DND-41 (cell line): Measurements from ENCODE around the gene HSD17B7.

Experiments used
- ATAC-seq: fragments of 200-7000 bp; cut with Tn5 transposase; 3 replicates; pipeline ENCODE4 v1.9.1; 2021; ENCODE audit warnings: low read depth; ENCODE audit not compliant: insufficient read depth
- DNase-seq: peaks from one replicate; pipeline ENCODE4 v3.0.0-alpha.2; 2020
- H2AFZ ChIP-seq: 2 replicates; pipeline ENCODE4 v1.6.0; 2012; ENCODE audit warnings: low read depth, low read length
- H3K27ac ChIP-seq: 2 replicates; pipeline ENCODE4 v1.5.1; 2012; ENCODE audit warnings: low read length, inconsistent platforms
- H3K27me3 ChIP-seq: fragments of 200-600 bp; sonication (generic); 2 replicates; pipeline ENCODE4 v1.6.0; 2012; ENCODE audit warnings: low read length, mild to moderate bottlenecking, inconsistent platforms; ENCODE audit not compliant: insufficient read depth, poor library complexity
- H3K36me3 ChIP-seq: 2 replicates; pipeline ENCODE4 v1.5.1; 2012; ENCODE audit warnings: low read length, inconsistent platforms; ENCODE audit not compliant: insufficient read depth
- H3K4me1 ChIP-seq: 2 replicates; pipeline ENCODE4 v1.5.1; 2012; ENCODE audit warnings: mild to moderate bottlenecking, low read length; ENCODE audit not compliant: insufficient read depth
- H3K4me2 ChIP-seq: 2 replicates; pipeline ENCODE4 v1.6.0; 2012; ENCODE audit warnings: mild to moderate bottlenecking, moderate library complexity, low read length, inconsistent platforms; ENCODE audit not compliant: insufficient read depth
- H3K4me3 ChIP-seq, 2 experiments: fragments of 200-600 bp in 1 of 2; shearing (Covaris generic) in 1 of 2; 2 replicates each; pipeline ENCODE4 v1.5.1; 2012 to 2016; ENCODE audit warnings: inconsistent platforms in 2 of 2, low read length in 2 of 2, mild to moderate bottlenecking in 2 of 2, low read depth in 1 of 2, moderate library complexity in 1 of 2
- H3K79me2 ChIP-seq: 2 replicates; pipeline ENCODE4 v1.6.0; 2012; ENCODE audit warnings: low read length, inconsistent platforms; ENCODE audit not compliant: insufficient read depth
- H3K9ac ChIP-seq: 2 replicates; pipeline ENCODE4 v1.6.0; 2012; ENCODE audit warnings: low read depth, mild to moderate bottlenecking, inconsistent platforms, low read length, moderate library complexity
- H3K9me3 ChIP-seq: 2 replicates; pipeline ENCODE4 v1.5.1; 2012; ENCODE audit warnings: low read length, moderate library complexity, mild to moderate bottlenecking, inconsistent platforms; ENCODE audit not compliant: insufficient read depth, severe bottlenecking
- H4K20me1 ChIP-seq: 2 replicates; pipeline ENCODE4 v1.6.0; 2012; ENCODE audit warnings: low read length; ENCODE audit not compliant: insufficient read depth
- EZH2 ChIP-seq: IDR thresholded peaks from 3 replicates; pipeline ENCODE4 v1.6.1; 2012; ENCODE audit warnings: borderline replicate concordance, low read depth, mild to moderate bottlenecking, moderate library complexity, low read length, inconsistent platforms; ENCODE audit not compliant: severe bottlenecking
- TF ChIP-seq, protein P1 (sequence below): IDR thresholded peaks from 2 replicates; pipeline ENCODE4 v1.5.1; 2012; ENCODE audit warnings: borderline replicate concordance, low read length, moderate library complexity, mild to moderate bottlenecking; ENCODE audit not compliant: poor library complexity, severe bottlenecking; ENCODE audit errors: extremely low read depth

HSD17B7 gene

GRCh38 chr1:162840250-162840839 lies 49.8 kb downstream of the HSD17B7 start:
- no peaks in the 10 kb centered on the region for H3K79me2 ChIP-seq
- no peak overlapping the region for H3K4me3 ChIP-seq
- no peaks in the 10 kb centered on the region for H4K20me1 ChIP-seq
- no peak overlapping the region for H3K9ac ChIP-seq
- TF ChIP-seq EZH2, result no peak
- TF ChIP-seq, protein P1, sequence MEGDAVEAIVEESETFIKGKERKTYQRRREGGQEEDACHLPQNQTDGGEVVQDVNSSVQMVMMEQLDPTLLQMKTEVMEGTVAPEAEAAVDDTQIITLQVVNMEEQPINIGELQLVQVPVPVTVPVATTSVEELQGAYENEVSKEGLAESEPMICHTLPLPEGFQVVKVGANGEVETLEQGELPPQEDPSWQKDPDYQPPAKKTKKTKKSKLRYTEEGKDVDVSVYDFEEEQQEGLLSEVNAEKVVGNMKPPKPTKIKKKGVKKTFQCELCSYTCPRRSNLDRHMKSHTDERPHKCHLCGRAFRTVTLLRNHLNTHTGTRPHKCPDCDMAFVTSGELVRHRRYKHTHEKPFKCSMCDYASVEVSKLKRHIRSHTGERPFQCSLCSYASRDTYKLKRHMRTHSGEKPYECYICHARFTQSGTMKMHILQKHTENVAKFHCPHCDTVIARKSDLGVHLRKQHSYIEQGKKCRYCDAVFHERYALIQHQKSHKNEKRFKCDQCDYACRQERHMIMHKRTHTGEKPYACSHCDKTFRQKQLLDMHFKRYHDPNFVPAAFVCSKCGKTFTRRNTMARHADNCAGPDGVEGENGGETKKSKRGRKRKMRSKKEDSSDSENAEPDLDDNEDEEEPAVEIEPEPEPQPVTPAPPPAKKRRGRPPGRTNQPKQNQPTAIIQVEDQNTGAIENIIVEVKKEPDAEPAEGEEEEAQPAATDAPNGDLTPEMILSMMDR, result no peak
- ATAC-seq (no peak), DNase-seq (no peak)
- H3K4me2 ChIP-seq, result no peak overlapping the region
- peaks cover 9% of the 10 kb centered on the region for H3K9me3 ChIP-seq
- H3K4me1 ChIP-seq, result no peaks in the 10 kb centered on the region
- H3K27me3 ChIP-seq, result no peaks in the 10 kb centered on the region
- no peak overlapping the region for H2AFZ ChIP-seq
- H3K36me3 ChIP-seq, result no peaks in the 10 kb centered on the region
- no peak overlapping the region for H3K27ac ChIP-seq

GRCh38 chr1:162844153-162844552 lies 53.7 kb downstream of the HSD17B7 start:
- TF ChIP-seq, protein P1, result no peak
- TF ChIP-seq EZH2, result no peak
- no peak overlapping the region for H2AFZ ChIP-seq
- no peak for ATAC-seq

GRCh38 chr1:162846256-162847212 lies 56.0 kb downstream of the HSD17B7 start:
- TF ChIP-seq EZH2, result no peak
- TF ChIP-seq, protein P1, result no peak
- Histone ChIP-seq H3K4me3 (no peak overlapping the region), H3K9me3 (no peaks in the 10 kb centered on the region), H3K36me3 (no peaks in the 10 kb centered on the region), H3K27ac (no peak overlapping the region), H3K4me1 (no peaks in the 10 kb centered on the region), H3K9ac (no peak overlapping the region), H2AFZ (no peak overlapping the region), H3K4me2 (no peak overlapping the region), H4K20me1 (no peaks in the 10 kb centered on the region), H3K27me3 (no peaks in the 10 kb centered on the region), H3K79me2 (no peaks in the 10 kb centered on the region)
- no peak for DNase-seq
- ATAC-seq, result no peak

More at GRCh38 chr1:162844153-162844552, 53.7 kb downstream of the HSD17B7 start:
- Histone ChIP-seq H3K27ac (no peak overlapping the region), H3K79me2 (no peaks in the 10 kb centered on the region), H3K27me3 (no peaks in the 10 kb centered on the region), H3K4me2 (no peak overlapping the region), H4K20me1 (no peaks in the 10 kb centered on the region), H3K9ac (no peak overlapping the region), H3K9me3 (peaks cover under 1% of the 10 kb centered on the region), H3K4me1 (no peaks in the 10 kb centered on the region), H3K36me3 (no peaks in the 10 kb centered on the region), H3K4me3 (no peak overlapping the region)
- no peak for DNase-seq
